GM12878 (cell line): ENCODE measurements around the gene TRIM40. TPM values are rescaled to one million over a fixed set of nuclear protein-coding genes. Genes with fewer than 3 reads are reported as not detected.
A peak's percentile ranks its signal among the peaks of the same experiment; 100 is the strongest.

ENCODE experiments used
- ATAC-seq: fragments of 200-7000 bp; cut with Tn5 transposase; 3 replicates; pipeline ENCODE4 v1.9.1; 2020; ENCODE audit warnings: mild to moderate bottlenecking, moderate library complexity
- BruUV-seq: library from RNA; stranded (reverse); fragments of 400-500 nt; replicated peaks from 2 replicates; lab custom pipeline; 2021; lab: Mats Ljungman, UMichigan
- CTCF ChIA-PET: fragments of 300-600 bp; sonication (Branson Sonifier 250); formaldehyde crosslinking; extraction: SDS; loops from one replicate; lab custom pipeline; 2021; ENCODE audit warnings: inconsistent platforms; lab: Yijun Ruan, JAX
- POLR2A ChIA-PET: fragments of 350-600 bp; formaldehyde crosslinking; extraction: SDS; loops from one replicate; lab custom pipeline; 2021; ENCODE audit warnings: inconsistent platforms; lab: Charles Lee
- RAD21 ChIA-PET: fragments of 300-600 bp; sonication (Branson Sonifier 250); formaldehyde crosslinking; loops from one replicate; lab custom pipeline; 2023; ENCODE audit warnings: antibody characterized with exemption; ENCODE audit not compliant: unreplicated experiment; lab: Charles Lee
- SMC1A ChIA-PET: fragments of 300-600 bp; sonication (Branson Sonifier 250); formaldehyde crosslinking; loops from one replicate; lab custom pipeline; 2023; ENCODE audit not compliant: unreplicated experiment, uncharacterized antibody; lab: Charles Lee
- DNase-seq: peaks from one replicate; pipeline ENCODE4 v3.0.0-alpha.2; 2011; ENCODE audit warnings: low read depth, low spot score
- FAIRE-seq: peaks from 3 replicates; lab custom pipeline; 2011; peaks lifted over from hg19 to GRCh38; lab: Jason Lieb, UNC
- H2AFZ ChIP-seq: 2 replicates; pipeline ENCODE4 v1.6.0; 2011; ENCODE audit warnings: low read depth, low read length, control low read depth; ENCODE audit not compliant: control insufficient read depth
- H3K27ac ChIP-seq: 2 replicates; pipeline ENCODE4 v1.5.1; 2011; ENCODE audit warnings: control low read depth; ENCODE audit not compliant: control insufficient read depth, insufficient read depth
- H3K27me3 ChIP-seq, 2 experiments: replicated peaks in 1 of 2; 2 replicates each; pipeline versions ENCODE4 v1.6.0 to v1.6.1; 2011; ENCODE audit warnings: low read length in 1 of 2; ENCODE audit not compliant: control insufficient read depth in 2 of 2, insufficient read depth in 2 of 2
- H3K36me3 ChIP-seq, 2 experiments: 2 replicates each; pipeline ENCODE4 v1.5.1; 2011; ENCODE audit warnings: low read length in 1 of 2; ENCODE audit not compliant: control insufficient read depth in 2 of 2, insufficient read depth in 2 of 2
- H3K4me1 ChIP-seq: 2 replicates; pipeline ENCODE4 v1.6.1; 2011; ENCODE audit warnings: mild to moderate bottlenecking, low read length, moderate library complexity, mixed read lengths; ENCODE audit not compliant: control insufficient read depth, insufficient read depth
- H3K4me2 ChIP-seq: 2 replicates; pipeline ENCODE4 v1.6.0; 2011; ENCODE audit warnings: control low read depth; ENCODE audit not compliant: control insufficient read depth, insufficient read depth
- H3K4me3 ChIP-seq: fragments of 200-600 bp; sonication (generic); 2 replicates; pipeline ENCODE4 v1.5.1; 2016
- H3K79me2 ChIP-seq: 2 replicates; pipeline ENCODE4 v1.6.0; 2011; ENCODE audit warnings: low read length; ENCODE audit not compliant: control insufficient read depth, insufficient read depth
- H3K9ac ChIP-seq: 2 replicates; pipeline ENCODE4 v1.8.0; 2011; ENCODE audit warnings: low read length, control low read depth, mixed read lengths; ENCODE audit not compliant: control insufficient read depth, insufficient read depth
- H3K9me3 ChIP-seq: replicated peaks from 3 replicates; pipeline ENCODE4 v1.5.1; 2011; ENCODE audit warnings: mild to moderate bottlenecking, low read length; ENCODE audit not compliant: control insufficient read depth, insufficient read depth
- H4K20me1 ChIP-seq: 2 replicates; pipeline ENCODE4 v1.6.0; 2011; ENCODE audit not compliant: control insufficient read depth, insufficient read depth
- CBX5 ChIP-seq: sonication (generic); IDR thresholded peaks from 2 replicates; pipeline ENCODE4 v1.6.1; 2016; ENCODE audit warnings: low read depth, moderate library complexity, mild to moderate bottlenecking, inconsistent platforms
- CHD4 ChIP-seq: fragments of 200-600 bp; sonication (generic); IDR thresholded peaks from 2 replicates; pipeline ENCODE4 v1.6.1; 2016; ENCODE audit warnings: mild to moderate bottlenecking
- HDAC2 ChIP-seq: fragments of 200-600 bp; sonication (generic); IDR thresholded peaks from 2 replicates; pipeline ENCODE4 v1.6.1; 2017
- IKZF1 ChIP-seq: fragments of 450-650 bp; conservative IDR thresholded peaks from 2 replicates; pipeline ENCODE4 v1.6.1; 2017; ENCODE audit warnings: antibody characterized with exemption, mild to moderate bottlenecking
- IRF4 ChIP-seq: IDR thresholded peaks from 2 replicates; pipeline ENCODE4 v1.6.1; 2011; ENCODE audit warnings: low read depth, low read length
- NBN ChIP-seq: fragments of 450-650 bp; IDR thresholded peaks from 2 replicates; pipeline ENCODE4 v1.6.1; 2016
- NFIC ChIP-seq: IDR thresholded peaks from 2 replicates; pipeline ENCODE4 v1.6.1; 2012; ENCODE audit warnings: low read depth, mild to moderate bottlenecking, inconsistent platforms, low read length, moderate library complexity
- POU2F2 ChIP-seq: IDR thresholded peaks from 3 replicates; pipeline ENCODE4 v1.6.1; 2011; ENCODE audit warnings: low read depth, mild to moderate bottlenecking, low read length, borderline replicate concordance
- SMAD1 ChIP-seq: fragments of 450-650 bp; IDR thresholded peaks from 2 replicates; pipeline ENCODE4 v1.6.1; 2018; ENCODE audit warnings: mild to moderate bottlenecking, low read depth; ENCODE audit not compliant: partially characterized antibody
- STAT1 ChIP-seq: fragments of 450-650 bp; conservative IDR thresholded peaks from 2 replicates; pipeline ENCODE4 v1.6.1; 2014; ENCODE audit warnings: antibody characterized with exemption, mild to moderate bottlenecking
- SUZ12 ChIP-seq: fragments of 200-600 bp; sonication (generic); IDR thresholded peaks from one replicate; pipeline ENCODE4 v1.6.1; 2018; ENCODE audit warnings: antibody characterized with exemption, mild to moderate bottlenecking; ENCODE audit not compliant: unreplicated experiment
- TAF1 ChIP-seq: IDR thresholded peaks from 2 replicates; pipeline ENCODE4 v1.6.1; 2011; ENCODE audit warnings: mild to moderate bottlenecking, low read depth, low read length, borderline replicate concordance
- ZNF207 ChIP-seq: fragments of 450-650 bp; IDR thresholded peaks from 2 replicates; pipeline ENCODE4 v1.6.1; 2014; ENCODE audit warnings: antibody characterized with exemption, mild to moderate bottlenecking, borderline replicate concordance
- whole genome bisulfite sequencing: methylation state at CpG from one replicate; pipeline ENCODE4 v1.1.6; 2016; ENCODE audit warnings: low lambda C conversion rate; ENCODE audit not compliant: insufficient replicate concordance, insufficient coverage; ENCODE audit errors: missing lambda C conversion rate; 5-methylcytosine and 5-hydroxymethylcytosine counted together
- in situ Hi-C: fragments of 300-500 bp; cut with MboI; formaldehyde crosslinking; loops from 9 replicates; pipeline ENCODE4 v1.14.3; 2018; ENCODE audit warnings: mixed read lengths
- intact Hi-C: fragments of 100-400 bp; cut with micrococcal nuclease; formaldehyde crosslinking; loops from one replicate; pipeline ENCODE4 v1.14.2; 2022; ENCODE audit not compliant: unreplicated experiment
- polyA plus RNA-seq, 11 experiments: library from polyadenylated mRNA; depleted of rRNA in 4 of 11; unstranded in 6 of 11; stranded (reverse) in 5 of 11; fragments of >200 nt; fragmentation: Nextera tagmentation in 4 of 11; fragmentation: Illumina TruSeq in 1 of 11; extraction: Ambion mirVana in 4 of 11; extraction: Trizol in 1 of 11; gene quantifications; 1 replicate in 1 of 11; 2 replicates in 10 of 11; pipeline versions ENCODE4 v1.2.1 to v1.2.3, GENCODE V29; 2011 to 2016; ENCODE audit warnings: inconsistent platforms in 2 of 11, missing spikeins in 2 of 11, low read depth in 1 of 11
- total RNA-seq, 4 experiments: library from RNA; depleted of rRNA in 3 of 4; stranded (reverse); fragments of >200 nt in 3 of 4; fragmentation: Illumina TruSeq in 1 of 4; extraction: Trizol in 1 of 4; gene quantifications; 2 replicates each; pipeline versions ENCODE4 v1.2.1 to v1.2.3, GENCODE V29; 2013 to 2021
- TF ChIP-seq, protein P1 (sequence below): IDR thresholded peaks from 2 replicates; pipeline ENCODE4 v1.6.1; 2012; ENCODE audit warnings: mild to moderate bottlenecking, low read depth, low read length
- TF ChIP-seq, protein P2 (sequence below): IDR thresholded peaks from 2 replicates; pipeline ENCODE4 v1.6.1; 2012; ENCODE audit warnings: low read depth, low read length, improper control_type of control experiment
- TF ChIP-seq, protein P3 (sequence below): IDR thresholded peaks from 2 replicates; pipeline ENCODE4 v1.6.1; 2012; ENCODE audit warnings: low read depth, low read length, improper control_type of control experiment

The TRIM40 gene
- total and polyA plus RNA-seq, 10 of the 15 experiments (the other 5 are each of a cell fraction or from before 2014, with no cell fraction given): not detected

DNA sequence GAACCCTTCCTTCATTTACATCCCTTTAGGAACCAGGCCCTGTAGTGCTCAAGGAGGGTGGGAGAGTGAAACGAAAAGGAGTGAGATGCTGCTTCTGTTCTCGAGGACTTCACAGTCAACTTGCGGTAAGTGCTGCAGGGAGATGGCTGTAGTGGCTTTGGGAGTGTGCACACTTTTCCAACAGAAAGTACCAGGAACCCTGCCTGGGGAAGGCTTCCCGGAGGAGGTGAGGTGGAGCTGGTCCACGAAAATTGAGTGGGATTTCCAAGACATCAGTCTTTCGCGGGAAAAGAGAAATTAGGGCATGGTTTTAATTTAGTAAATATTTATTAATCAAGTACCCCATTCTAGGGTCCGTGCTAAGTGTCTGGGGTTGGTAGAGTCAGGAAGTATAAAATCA is 35.8 kb upstream of the TRIM40 start (continued):
- TF ChIP-seq, protein P1, sequence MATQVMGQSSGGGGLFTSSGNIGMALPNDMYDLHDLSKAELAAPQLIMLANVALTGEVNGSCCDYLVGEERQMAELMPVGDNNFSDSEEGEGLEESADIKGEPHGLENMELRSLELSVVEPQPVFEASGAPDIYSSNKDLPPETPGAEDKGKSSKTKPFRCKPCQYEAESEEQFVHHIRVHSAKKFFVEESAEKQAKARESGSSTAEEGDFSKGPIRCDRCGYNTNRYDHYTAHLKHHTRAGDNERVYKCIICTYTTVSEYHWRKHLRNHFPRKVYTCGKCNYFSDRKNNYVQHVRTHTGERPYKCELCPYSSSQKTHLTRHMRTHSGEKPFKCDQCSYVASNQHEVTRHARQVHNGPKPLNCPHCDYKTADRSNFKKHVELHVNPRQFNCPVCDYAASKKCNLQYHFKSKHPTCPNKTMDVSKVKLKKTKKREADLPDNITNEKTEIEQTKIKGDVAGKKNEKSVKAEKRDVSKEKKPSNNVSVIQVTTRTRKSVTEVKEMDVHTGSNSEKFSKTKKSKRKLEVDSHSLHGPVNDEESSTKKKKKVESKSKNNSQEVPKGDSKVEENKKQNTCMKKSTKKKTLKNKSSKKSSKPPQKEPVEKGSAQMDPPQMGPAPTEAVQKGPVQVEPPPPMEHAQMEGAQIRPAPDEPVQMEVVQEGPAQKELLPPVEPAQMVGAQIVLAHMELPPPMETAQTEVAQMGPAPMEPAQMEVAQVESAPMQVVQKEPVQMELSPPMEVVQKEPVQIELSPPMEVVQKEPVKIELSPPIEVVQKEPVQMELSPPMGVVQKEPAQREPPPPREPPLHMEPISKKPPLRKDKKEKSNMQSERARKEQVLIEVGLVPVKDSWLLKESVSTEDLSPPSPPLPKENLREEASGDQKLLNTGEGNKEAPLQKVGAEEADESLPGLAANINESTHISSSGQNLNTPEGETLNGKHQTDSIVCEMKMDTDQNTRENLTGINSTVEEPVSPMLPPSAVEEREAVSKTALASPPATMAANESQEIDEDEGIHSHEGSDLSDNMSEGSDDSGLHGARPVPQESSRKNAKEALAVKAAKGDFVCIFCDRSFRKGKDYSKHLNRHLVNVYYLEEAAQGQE: no peak
- TF ChIP-seq CBX5: no peak
- TF ChIP-seq, protein P2, sequence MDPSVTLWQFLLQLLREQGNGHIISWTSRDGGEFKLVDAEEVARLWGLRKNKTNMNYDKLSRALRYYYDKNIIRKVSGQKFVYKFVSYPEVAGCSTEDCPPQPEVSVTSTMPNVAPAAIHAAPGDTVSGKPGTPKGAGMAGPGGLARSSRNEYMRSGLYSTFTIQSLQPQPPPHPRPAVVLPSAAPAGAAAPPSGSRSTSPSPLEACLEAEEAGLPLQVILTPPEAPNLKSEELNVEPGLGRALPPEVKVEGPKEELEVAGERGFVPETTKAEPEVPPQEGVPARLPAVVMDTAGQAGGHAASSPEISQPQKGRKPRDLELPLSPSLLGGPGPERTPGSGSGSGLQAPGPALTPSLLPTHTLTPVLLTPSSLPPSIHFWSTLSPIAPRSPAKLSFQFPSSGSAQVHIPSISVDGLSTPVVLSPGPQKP: no peak

DNA sequence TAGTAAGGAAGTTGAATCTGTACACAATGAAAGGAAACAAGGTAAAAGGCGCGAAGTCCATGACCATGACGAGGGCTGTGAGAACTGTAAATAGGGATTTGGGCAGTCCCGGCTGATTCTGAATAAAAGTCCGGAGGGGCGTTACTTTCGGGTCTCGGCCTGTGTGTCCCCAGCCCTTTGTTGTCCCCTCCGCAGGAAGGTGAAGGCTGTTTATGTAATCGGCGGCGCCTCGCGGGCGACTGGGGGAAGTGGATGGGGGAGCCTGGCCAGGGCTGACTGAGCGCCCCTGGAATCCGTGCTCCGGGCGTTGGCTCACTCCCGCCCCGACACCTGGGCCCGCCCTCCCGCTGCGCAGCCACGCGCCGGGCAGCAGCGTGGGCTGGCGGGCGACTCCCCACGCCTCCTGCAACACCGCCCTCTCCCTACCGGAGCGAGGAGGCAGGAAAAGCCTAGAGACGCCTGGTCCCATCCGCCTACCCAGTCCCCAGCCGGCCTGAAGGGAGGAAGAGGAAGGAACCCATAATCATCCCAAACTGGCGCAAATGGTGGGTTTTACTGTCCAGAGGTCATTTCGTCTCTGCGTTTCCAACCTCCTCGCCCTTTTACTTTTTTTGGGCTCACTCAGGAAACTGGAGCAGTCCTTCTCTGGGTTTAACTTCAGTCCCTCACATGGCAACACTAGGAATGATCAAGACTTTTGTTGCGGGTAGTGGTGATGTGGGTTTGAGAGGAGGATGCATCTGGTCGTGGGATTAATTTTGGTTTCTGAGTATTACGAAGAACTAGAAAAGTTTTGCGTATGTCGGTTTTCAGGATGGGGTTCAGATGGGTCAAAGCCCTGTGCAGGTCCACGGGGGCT is 35.1 kb upstream of the TRIM40 start:
- no TSS peak for BruUV-seq
- Histone ChIP-seq H3K79me2 (no peaks in the 10 kb centered on the region), H3K9ac (no peak overlapping the region), H3K27me3 (peaks cover 12 to 27% of the 10 kb centered on the region in 2 experiments), H3K4me1 (peaks cover 19% of the 10 kb centered on the region), H3K4me3 (no peak overlapping the region), H3K9me3 (no peaks in the 10 kb centered on the region), H3K4me2 (peak overlapping the region; percentile 72)
- in situ Hi-C loops: no loop called here
- SMC1A ChIA-PET: interaction anchor here (16.6 kb wide), 1 partner anchor 30 kb away, joined by 647 read pairs; the partner anchor contains the start of gene TRIM40
- intact Hi-C loops: no loop called here
- DNase-seq: no peak
- POLR2A ChIA-PET: interaction anchor here (1.6 kb wide), 1 partner anchor 24 kb away, joined by 4 read pairs; no protein-coding TSS in a partner anchor
- TF ChIP-seq IRF4 (no peak), NBN (no peak), POU2F2 (no peak), SUZ12 (peak; percentile 78), STAT1 (no peak), NFIC (no peak), TAF1 (no peak), HDAC2 (no peak), ZNF207 (no peak), SMAD1 (no peak), CHD4 (no peak), IKZF1 (0 out of 2 replicates have a peak, but pooled peaks have one; percentile 23)
- TF ChIP-seq, protein P3, sequence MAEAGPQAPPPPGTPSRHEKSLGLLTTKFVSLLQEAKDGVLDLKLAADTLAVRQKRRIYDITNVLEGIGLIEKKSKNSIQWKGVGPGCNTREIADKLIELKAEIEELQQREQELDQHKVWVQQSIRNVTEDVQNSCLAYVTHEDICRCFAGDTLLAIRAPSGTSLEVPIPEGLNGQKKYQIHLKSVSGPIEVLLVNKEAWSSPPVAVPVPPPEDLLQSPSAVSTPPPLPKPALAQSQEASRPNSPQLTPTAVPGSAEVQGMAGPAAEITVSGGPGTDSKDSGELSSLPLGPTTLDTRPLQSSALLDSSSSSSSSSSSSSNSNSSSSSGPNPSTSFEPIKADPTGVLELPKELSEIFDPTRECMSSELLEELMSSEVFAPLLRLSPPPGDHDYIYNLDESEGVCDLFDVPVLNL: no peak
- TF ChIP-seq, all 136 proteins: peak for 2
- peak; percentile 61 for FAIRE-seq
- 0 out of 3 replicates have a peak, but pooled peaks have one; percentile 2 for ATAC-seq
- ChIA-PET RAD21 (interaction anchor here (1.3 to 9.0 kb wide), 5 partner anchors 25 to 132 kb away, joined by 3 to 333 read pairs (median 38); partner anchors contain the start of genes PPP1R11 and TRIM40), CTCF (interaction anchor here (0.6 to 6.6 kb wide), 11 partner anchors 9 to 453 kb away, joined by 3 to 561 read pairs (median 4); partner anchors contain the start of genes TRIM31 and TRIM40)
- Histone ChIP-seq H4K20me1 (no peaks in the 10 kb centered on the region), H3K27ac (no peak overlapping the region), H2AFZ (no peak overlapping the region), H3K36me3 (no peaks in the 10 kb centered on the region)
- under 1% methylated on average over 40 of the region's 47 CpGs for WGBS
